Activated naive CD4-positive, alpha-beta T cell treated with anti-CD3 and anti-CD28 coated beads, Interleukin-2, amount 10 ng/mL, durations not matched to agents 7 days and 5 days (primary cell): Measurements from ENCODE around the gene TYMP.
"Not testable (repeated sequence)": the region's sequence is repeated elsewhere in the genome, so short reads cannot be mapped to it uniquely, and the experiment has no call there.

Source experiments
- CTCF ChIA-PET: fragments of 350-600 bp; sonication (Branson Sonifier 250); formaldehyde crosslinking; loops from one replicate; lab custom pipeline; 2021; ENCODE audit warnings: antibody characterized with exemption; lab: Charles Lee
- DNase-seq: peaks from one replicate; pipeline ENCODE4 v3.0.0-alpha.2; 2020
- H3K27ac Mint-ChIP-seq: one replicate; pipeline ENCODE4 v1.8.0; 2021; ENCODE audit warnings: mild to moderate bottlenecking, moderate library complexity, mixed read lengths
- H3K27me3 Mint-ChIP-seq: one replicate; pipeline ENCODE4 v1.8.0; 2021; ENCODE audit warnings: mild to moderate bottlenecking, mixed read lengths
- H3K36me3 Mint-ChIP-seq: one replicate; pipeline ENCODE4 v1.8.0; 2021; ENCODE audit warnings: mixed read lengths
- H3K4me1 Mint-ChIP-seq: one replicate; pipeline ENCODE4 v1.8.0; 2021; ENCODE audit warnings: mixed read lengths
- H3K4me3 Mint-ChIP-seq: one replicate; pipeline ENCODE4 v1.8.0; 2021; ENCODE audit warnings: mild to moderate bottlenecking, moderate library complexity, mixed read lengths
- H3K9me3 Mint-ChIP-seq: one replicate; pipeline ENCODE4 v1.8.0; 2021; ENCODE audit warnings: mixed read lengths

The TYMP gene

DNA sequence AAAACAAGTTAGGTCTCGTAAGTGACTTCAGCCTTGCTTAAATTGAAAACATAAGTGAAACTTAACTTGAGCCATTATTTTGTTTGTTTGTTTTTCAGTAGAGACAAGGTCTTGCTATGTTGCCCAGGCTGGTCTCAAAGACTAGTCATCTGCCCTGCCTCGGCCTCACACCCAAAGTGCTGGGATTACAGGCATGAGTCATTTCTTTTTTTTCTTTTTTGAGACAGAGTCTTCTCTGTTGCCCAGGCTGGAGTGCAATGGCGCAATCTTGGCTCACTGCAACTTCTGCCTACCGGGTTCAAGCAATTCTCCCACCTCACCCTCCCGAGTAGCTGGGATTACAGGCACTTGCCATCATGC, 11.8 kb upstream of the TYMP start:
- CTCF ChIA-PET = interaction anchor here (1.8 to 3.2 kb wide), 2 partner anchors 10 to 80 kb away, joined by 4 to 14 read pairs; no protein-coding TSS in a partner anchor
- not testable (repeated sequence) for H3K9me3 Mint-ChIP-seq, H3K36me3 Mint-ChIP-seq, DNase-seq, H3K27me3 Mint-ChIP-seq, H3K4me3 Mint-ChIP-seq
- H3K27ac Mint-ChIP-seq = peak overlapping the region; percentile 100
- H3K4me1 Mint-ChIP-seq = peaks cover 74% of the 10 kb centered on the region

DNA sequence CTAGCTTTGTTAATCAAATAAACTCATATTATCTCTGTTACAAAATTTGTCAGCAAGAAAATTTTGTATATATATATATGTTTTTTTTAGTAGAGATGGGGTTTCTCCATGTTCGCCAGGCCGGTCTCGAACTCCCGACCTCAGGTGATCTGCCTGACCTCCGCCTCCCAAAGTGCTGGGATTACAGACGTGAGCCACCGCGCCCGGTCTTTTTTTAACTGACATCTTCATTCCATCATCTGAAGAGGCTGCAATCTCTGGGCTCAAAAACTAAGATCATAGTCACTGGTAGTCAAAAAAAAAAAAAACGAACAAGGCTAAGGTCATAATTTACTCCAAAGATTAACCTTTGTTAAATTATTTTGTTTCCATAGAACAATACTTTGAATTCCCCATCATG, 10.6 kb upstream of the TYMP start:
- Mint-ChIP-seq H3K36me3 (peaks cover 2% of the 10 kb centered on the region), H3K27ac (peak overlapping the region; percentile 100), H3K4me1 (peaks cover 70% of the 10 kb centered on the region), H3K4me3 (peak overlapping the region; percentile 21), H3K9me3 (no peaks in the 10 kb centered on the region), H3K27me3 (no peaks in the 10 kb centered on the region)
- CTCF ChIA-PET = interaction anchor here (1.8 to 3.2 kb wide), 5 partner anchors 8 to 81 kb away, joined by 4 to 18 read pairs (median 7); partner anchors contain the start of gene SCO2
- no peak for DNase-seq

GRCh38 chr22:50537765-50538164, 8.0 kb upstream of the TYMP start:
- Mint-ChIP-seq H3K9me3 (no peaks in the 10 kb centered on the region), H3K36me3 (peaks cover 2% of the 10 kb centered on the region), H3K4me3 (no peak overlapping the region), H3K27me3 (no peaks in the 10 kb centered on the region), H3K4me1 (peaks cover 79% of the 10 kb centered on the region), H3K27ac (peak overlapping the region; percentile 100)
- no peak for DNase-seq
- CTCF ChIA-PET = interaction anchor here (1.1 kb wide), 1 partner anchor 12 kb away, joined by 3 read pairs; the partner anchor contains the start of gene SCO2

DNA sequence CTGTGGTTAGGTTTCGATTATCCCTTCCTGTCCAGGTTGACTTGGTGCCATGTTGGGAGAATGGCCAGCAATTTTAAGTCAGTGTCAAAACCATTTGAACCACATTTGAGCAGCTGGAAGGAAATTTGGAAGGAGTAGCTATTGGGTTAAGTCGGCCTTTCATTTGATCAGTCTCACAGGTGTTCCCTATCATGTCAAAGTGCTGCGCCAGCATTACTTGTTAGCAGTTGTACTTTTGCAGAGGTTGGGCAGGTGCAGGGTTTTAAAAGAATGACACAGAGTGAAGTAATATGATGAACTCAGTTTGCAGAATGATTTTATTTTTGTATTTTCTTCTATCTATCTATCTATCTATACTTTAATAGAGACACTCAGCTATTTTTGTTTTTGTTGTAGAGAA, 6.4 kb upstream of the TYMP start:
- Mint-ChIP-seq H3K4me1 (peaks cover 69% of the 10 kb centered on the region), H3K9me3 (no peaks in the 10 kb centered on the region), H3K27ac (peak overlapping the region; percentile 37), H3K36me3 (peaks cover 2% of the 10 kb centered on the region), H3K4me3 (no peak overlapping the region), H3K27me3 (no peaks in the 10 kb centered on the region)
- CTCF ChIA-PET = interaction anchor here (1.3 to 2.4 kb wide), 4 partner anchors 9 to 27 kb away, joined by 3 to 5 read pairs (median 3); partner anchors contain the start of genes KLHDC7B, SCO2 and SYCE3
- no peak for DNase-seq

GRCh38 chr22:50535113-50535512, 5.3 kb upstream of the TYMP start:
- Mint-ChIP-seq H3K27me3 (peaks cover 3% of the 10 kb centered on the region), H3K4me3 (no peak overlapping the region), H3K36me3 (no peaks in the 10 kb centered on the region), H3K4me1 (peaks cover 59% of the 10 kb centered on the region), H3K27ac (peak overlapping the region; percentile 49), H3K9me3 (no peaks in the 10 kb centered on the region)
- CTCF ChIA-PET = interaction anchor here (1.3 to 2.4 kb wide), 2 partner anchors 9 to 10 kb away, joined by 3 to 5 read pairs; partner anchors contain the start of genes KLHDC7B and SCO2
- no peak for DNase-seq

DNA sequence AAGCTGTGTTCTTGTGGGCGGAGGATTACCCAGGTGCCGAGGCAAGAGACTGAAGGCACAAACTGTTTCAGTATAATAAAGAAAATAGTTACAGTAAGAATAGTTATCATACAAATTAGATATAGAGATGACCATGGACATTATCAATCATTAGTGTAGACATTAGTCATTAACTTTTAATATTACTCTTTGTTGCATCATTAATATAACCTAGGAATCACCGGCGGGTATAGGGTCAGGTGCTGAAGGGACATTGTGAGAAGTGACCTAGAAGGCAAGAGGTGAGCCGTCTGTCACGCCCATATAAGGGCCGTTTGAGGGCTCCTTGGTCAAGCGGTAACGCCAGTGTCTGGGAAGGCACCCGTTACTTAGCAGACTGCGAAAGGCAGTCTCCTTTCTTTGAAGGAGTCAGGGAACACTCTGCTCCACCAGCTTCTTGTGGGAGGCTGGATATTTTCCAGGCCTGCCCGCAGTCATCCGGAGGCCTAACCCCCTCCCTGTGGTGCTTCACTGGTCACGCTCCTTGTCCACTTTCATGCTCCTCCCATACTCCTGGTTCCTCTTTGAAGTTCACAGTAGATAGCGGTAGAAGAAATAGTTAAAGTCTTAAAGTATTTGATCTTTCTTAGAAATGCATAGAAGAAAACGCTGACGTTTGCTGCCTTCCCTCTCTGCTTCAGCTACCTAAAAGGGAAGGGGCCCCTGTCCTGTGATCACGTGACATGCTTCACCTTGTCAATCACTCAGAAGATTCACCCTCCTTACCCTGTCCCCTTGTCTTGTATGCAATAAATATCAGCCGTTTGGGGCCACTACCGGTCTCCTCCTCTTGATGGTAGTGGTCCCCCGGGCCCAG, 4.3 kb upstream of the TYMP start:
- not testable (repeated sequence) for H3K4me3 Mint-ChIP-seq, H3K27me3 Mint-ChIP-seq, DNase-seq, H3K9me3 Mint-ChIP-seq, H3K36me3 Mint-ChIP-seq
- CTCF ChIA-PET = interaction anchor here (2.4 kb wide), 1 partner anchor 8 kb away, joined by 5 read pairs; the partner anchor contains the start of gene SCO2
- H3K27ac Mint-ChIP-seq = peak overlapping the region; percentile 98
- H3K4me1 Mint-ChIP-seq = peaks cover 52% of the 10 kb centered on the region

DNA sequence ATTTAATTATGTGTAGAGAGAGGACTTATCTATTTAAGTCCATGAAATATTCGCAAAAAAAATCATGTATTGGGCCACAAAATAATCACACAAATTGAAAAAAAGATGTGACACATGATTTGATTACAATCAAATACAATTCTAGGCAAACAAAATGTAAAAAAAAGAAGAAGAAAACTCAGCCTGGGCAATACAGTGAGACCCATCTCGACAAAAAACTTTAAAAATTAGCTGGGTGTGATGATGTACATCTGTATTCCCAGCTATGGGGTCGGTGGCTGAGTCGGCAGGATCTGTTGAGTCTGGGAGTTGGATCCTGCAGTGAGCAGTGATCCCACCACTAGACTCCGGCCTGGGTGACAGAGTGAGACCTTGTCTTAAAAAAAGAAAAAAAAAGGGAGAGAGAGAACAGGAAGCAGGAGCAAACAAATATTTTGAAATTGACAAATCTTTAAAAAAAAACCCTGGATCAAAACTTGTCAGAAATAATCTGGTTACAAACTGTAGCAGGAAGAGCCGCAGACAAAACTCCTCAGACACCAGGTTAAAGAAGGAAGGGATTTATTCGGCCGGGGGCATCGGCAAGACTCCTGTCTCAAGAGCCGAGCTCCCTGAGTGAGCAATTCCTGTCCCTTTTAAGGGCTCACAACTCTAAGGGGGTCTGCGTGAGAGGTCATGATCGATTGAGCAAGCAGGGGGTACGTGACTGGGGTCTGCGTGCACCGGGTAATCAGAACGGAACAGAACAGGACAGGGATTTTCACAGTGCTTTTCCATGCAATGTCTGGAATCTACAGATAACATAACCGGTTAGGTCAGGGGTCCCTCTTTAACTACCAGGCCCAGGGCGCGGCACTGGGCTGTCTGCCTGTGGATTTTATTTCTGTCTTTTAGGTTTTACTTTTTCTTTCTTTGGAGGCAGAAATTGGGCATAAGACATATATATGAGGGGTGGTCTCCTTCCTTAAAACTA, 3.3 kb upstream of the TYMP start:
- Mint-ChIP-seq H3K9me3 (no peaks in the 10 kb centered on the region), H3K27me3 (peaks cover 3% of the 10 kb centered on the region), H3K4me1 (peaks cover 56% of the 10 kb centered on the region), H3K4me3 (peak overlapping the region; percentile 93), H3K36me3 (no peaks in the 10 kb centered on the region), H3K27ac (peak overlapping the region; percentile 98)
- CTCF ChIA-PET = no interaction called here
- DNase-seq = no peak

GRCh38 chr22:50531962-50532674, 2.3 kb upstream of the TYMP start:
- CTCF ChIA-PET = interaction anchor here (1.1 to 1.3 kb wide), 2 partner anchors 9 to 10 kb away, joined by 4 to 5 read pairs; no protein-coding TSS in a partner anchor
- H3K9me3 Mint-ChIP-seq = no peaks in the 10 kb centered on the region
- H3K36me3 Mint-ChIP-seq = no peaks in the 10 kb centered on the region
- DNase-seq = peak; percentile 44
- peak overlapping the region; percentile 93 for H3K4me3 Mint-ChIP-seq
- peaks cover 3% of the 10 kb centered on the region for H3K27me3 Mint-ChIP-seq
- H3K27ac Mint-ChIP-seq = peak overlapping the region; percentile 98
- peaks cover 56% of the 10 kb centered on the region for H3K4me1 Mint-ChIP-seq

DNA sequence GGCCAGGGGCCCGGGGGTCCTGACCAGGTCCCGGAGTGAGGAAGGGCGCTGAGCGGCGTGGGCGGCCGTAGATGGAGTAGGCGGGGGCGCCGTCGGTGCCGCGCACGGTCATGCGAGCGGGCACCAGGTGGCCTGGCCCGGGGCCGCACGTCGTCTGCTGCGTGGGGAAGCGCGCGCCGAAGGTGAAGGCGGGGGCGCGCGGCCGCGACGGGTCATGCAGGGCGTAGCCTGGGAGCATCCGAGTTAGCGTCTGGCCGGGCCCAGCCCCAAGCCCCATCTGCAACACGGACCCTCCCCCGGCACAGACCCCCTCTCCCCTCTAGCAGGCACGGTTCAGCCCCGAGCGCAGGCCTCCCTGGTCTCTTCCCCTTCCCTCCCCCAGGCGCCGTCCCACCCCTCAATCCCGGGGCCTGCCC, 1.7 kb upstream of the TYMP start:
- H3K27ac Mint-ChIP-seq = peak overlapping the region; percentile 98
- CTCF ChIA-PET = interaction anchor here (1.1 to 1.3 kb wide), 2 partner anchors 9 to 11 kb away, joined by 4 to 5 read pairs; no protein-coding TSS in a partner anchor
- no peaks in the 10 kb centered on the region for H3K9me3 Mint-ChIP-seq
- H3K27me3 Mint-ChIP-seq = peaks cover 3% of the 10 kb centered on the region
- peak overlapping the region; percentile 93 for H3K4me3 Mint-ChIP-seq
- H3K36me3 Mint-ChIP-seq = no peaks in the 10 kb centered on the region
- DNase-seq = peak; percentile 82
- H3K4me1 Mint-ChIP-seq = peaks cover 58% of the 10 kb centered on the region

DNA sequence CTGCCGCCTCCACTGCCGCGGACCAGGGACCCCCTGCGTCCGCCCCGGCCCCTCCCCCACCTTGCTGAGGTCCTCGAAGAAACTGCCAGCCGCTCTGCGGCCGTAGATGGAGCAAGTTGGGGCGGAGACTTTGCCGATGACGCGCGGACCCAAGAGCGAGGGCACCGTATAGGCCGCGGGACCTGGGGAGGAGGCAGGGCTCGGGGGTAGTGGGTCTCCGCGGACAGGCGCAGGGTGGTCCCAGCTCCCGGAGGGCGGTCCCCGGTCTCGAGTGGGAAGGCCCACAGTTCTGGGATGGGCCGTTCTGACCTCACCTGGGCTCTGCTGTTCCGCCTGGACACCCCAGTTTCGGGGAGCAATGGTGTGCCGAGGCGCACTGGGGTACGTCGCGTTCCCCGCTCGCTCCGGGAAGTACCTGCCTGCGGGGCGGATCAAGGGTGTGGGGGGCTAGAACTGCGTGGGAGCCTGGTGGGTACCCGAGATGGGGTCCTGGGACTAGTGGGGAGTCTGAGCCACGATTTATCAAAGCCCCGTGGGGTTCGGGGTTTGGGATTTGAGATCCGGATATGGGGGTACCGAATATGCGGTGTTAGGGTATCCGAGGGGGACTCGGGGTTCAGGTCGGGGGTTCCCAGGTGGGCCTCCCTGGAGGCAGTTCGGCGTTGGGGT, 1.2 kb upstream of the TYMP start:
- no peaks in the 10 kb centered on the region for H3K9me3 Mint-ChIP-seq
- no peaks in the 10 kb centered on the region for H3K36me3 Mint-ChIP-seq
- H3K4me1 Mint-ChIP-seq = peaks cover 53% of the 10 kb centered on the region
- H3K27ac Mint-ChIP-seq = peak overlapping the region; percentile 98
- peaks cover 3% of the 10 kb centered on the region for H3K27me3 Mint-ChIP-seq
- peak overlapping the region; percentile 93 for H3K4me3 Mint-ChIP-seq
- peak; percentile 92 for DNase-seq
- CTCF ChIA-PET = interaction anchor here (1.1 to 1.3 kb wide), 2 partner anchors 10 to 12 kb away, joined by 4 to 5 read pairs; no protein-coding TSS in a partner anchor

- Mint-ChIP-seq H3K4me1 (peaks cover 52% of the 10 kb centered on the region), H3K4me3 (peak overlapping the region; percentile 93), H3K27me3 (peaks cover 3% of the 10 kb centered on the region), H3K27ac (peak overlapping the region; percentile 98), H3K9me3 (no peaks in the 10 kb centered on the region), H3K36me3 (no peaks in the 10 kb centered on the region)
- DNase-seq = no peak
- CTCF ChIA-PET = no interaction called here
These were observed 716 bp upstream of the TYMP start for GRCh38 chr22:50530580-50530876.

DNA sequence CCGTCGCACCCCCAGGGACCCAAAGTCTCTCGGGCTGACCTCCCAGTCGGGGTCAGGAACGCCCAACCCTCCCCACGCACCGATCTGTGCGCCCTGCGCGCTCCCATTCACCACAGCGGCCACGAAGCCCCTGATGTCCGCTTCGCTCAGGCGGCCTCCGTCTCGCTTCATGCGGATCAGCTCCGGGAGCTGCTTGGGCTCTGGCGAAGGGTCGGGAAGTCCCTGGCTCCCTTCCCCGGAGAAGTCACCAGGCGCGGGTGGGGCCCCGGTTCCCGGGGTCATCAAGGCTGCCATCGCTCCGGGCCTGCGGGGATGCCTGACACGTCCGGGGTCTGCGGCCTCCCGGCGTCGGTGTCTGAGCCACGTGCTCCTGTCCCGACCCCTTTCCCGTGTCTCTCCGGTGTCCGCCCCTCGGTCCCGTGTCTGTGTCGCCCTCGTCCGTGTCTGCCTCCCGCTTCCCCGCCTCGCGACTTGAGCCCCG, 356 bp downstream of the TYMP start:
- Mint-ChIP-seq H3K36me3 (peaks cover 5% of the 10 kb centered on the region), H3K4me3 (peak overlapping the region; percentile 84), H3K9me3 (no peaks in the 10 kb centered on the region), H3K27me3 (peaks cover 3% of the 10 kb centered on the region), H3K4me1 (peaks cover 53% of the 10 kb centered on the region), H3K27ac (peak overlapping the region; percentile 88)
- no peak for DNase-seq
- CTCF ChIA-PET = interaction anchor here (1.3 to 6.1 kb wide), 3 partner anchors 10 to 92 kb away, joined by 6 to 46 read pairs (median 8); no protein-coding TSS in a partner anchor
